Stimulated activated naive CD8-positive, alpha-beta T cell treated with anti-CD3 and anti-CD28 coated beads, Interleukin-15, amount 100 ng/mL, for 72 hours (primary cell): ENCODE results near the gene SUGCT.

Experiments
- ATAC-seq: fragments of 150-1000 bp; cut with Tn5 transposase; 2 replicates; pipeline ENCODE4 v1.10.0; 2021; ENCODE audit warnings: mild to moderate bottlenecking, moderate library complexity
- DNase-seq, 2 donors: peaks; one replicate each; pipeline ENCODE4 v3.0.0; 2021 to 2022
- H3K27ac Mint-ChIP-seq, 2 donors: one replicate each; pipeline ENCODE4 v1.8.0; 2022; ENCODE audit warnings: mild to moderate bottlenecking in 2 of 2, mixed read lengths in 2 of 2, moderate library complexity in 2 of 2
- H3K27me3 Mint-ChIP-seq: one replicate; pipeline ENCODE4 v1.8.0; 2022; ENCODE audit warnings: mixed read lengths
- H3K4me1 Mint-ChIP-seq: one replicate; pipeline ENCODE4 v1.8.0; 2022; ENCODE audit warnings: mild to moderate bottlenecking, mixed read lengths
- H3K4me3 Mint-ChIP-seq, 2 donors: one replicate each; pipeline ENCODE4 v1.8.0; 2022; ENCODE audit warnings: mild to moderate bottlenecking in 2 of 2, mixed read lengths in 2 of 2, moderate library complexity in 1 of 2
- H3K9me3 Mint-ChIP-seq, 2 donors: one replicate each; pipeline ENCODE4 v1.8.0; 2022; ENCODE audit warnings: mixed read lengths in 2 of 2

Gene SUGCT

DNA sequence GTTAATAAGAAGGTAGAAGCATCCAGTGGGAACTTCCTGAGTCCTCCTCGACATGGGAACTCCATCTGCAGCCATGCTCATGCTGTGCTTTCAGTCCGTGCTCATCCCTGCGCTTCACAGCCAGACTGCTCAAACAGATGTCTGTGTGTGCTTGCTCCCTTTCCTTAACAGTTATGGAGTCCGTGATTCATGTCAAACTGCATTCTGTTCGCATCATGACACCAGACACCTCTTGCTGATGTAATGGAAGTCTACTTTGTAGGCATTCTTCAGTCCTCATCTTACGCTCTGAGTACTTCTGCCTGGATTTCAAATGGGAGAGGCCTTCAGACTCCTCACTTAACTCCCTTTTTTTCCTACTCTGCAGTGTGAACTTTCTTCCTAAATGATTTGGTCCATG, 304.9 kb downstream of the SUGCT start:
- no peak overlapping the region for H3K4me3 Mint-ChIP-seq
- DNase-seq (no peak), ATAC-seq (no peak)
- no peaks in the 10 kb centered on the region for H3K27me3 Mint-ChIP-seq
- no peaks in the 10 kb centered on the region for H3K4me1 Mint-ChIP-seq
- peaks cover 6 to 8% of the 10 kb centered on the region in 2 donors for H3K9me3 Mint-ChIP-seq
- H3K27ac Mint-ChIP-seq: no peak overlapping the region

GRCh38 chr7:40447345-40447744, 312.5 kb downstream of the SUGCT start:
- no peaks in the 10 kb centered on the region for H3K9me3 Mint-ChIP-seq
- H3K27ac Mint-ChIP-seq: no peak overlapping the region
- no peaks in the 10 kb centered on the region for H3K27me3 Mint-ChIP-seq
- DNase-seq: no peak
- no peak overlapping the region for H3K4me3 Mint-ChIP-seq
- ATAC-seq: no peak
- H3K4me1 Mint-ChIP-seq: no peaks in the 10 kb centered on the region

DNA sequence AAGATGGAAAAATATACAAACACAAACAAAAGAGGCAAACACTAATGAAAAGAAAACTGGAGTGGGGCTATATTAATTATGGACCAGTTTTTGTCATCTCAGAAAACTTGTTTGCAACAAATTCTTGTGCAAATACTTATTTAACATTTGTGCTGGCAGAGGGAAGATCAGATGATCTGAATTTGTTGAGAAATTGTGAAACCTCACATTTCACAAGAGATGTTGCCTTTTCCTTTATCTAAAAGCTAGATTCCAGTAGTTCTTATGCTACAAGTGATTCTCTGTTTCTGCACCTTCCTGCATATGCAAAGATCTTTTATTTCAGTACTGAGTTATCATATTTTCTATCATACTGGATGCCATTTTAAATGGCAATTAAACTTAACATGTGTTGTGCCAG, 320.7 kb downstream of the SUGCT start:
- Mint-ChIP-seq H3K9me3 (no peaks in the 10 kb centered on the region), H3K4me1 (no peaks in the 10 kb centered on the region), H3K27ac (no peak overlapping the region), H3K27me3 (no peaks in the 10 kb centered on the region), H3K4me3 (no peak overlapping the region)
- no peak for DNase-seq
- no peak for ATAC-seq

DNA sequence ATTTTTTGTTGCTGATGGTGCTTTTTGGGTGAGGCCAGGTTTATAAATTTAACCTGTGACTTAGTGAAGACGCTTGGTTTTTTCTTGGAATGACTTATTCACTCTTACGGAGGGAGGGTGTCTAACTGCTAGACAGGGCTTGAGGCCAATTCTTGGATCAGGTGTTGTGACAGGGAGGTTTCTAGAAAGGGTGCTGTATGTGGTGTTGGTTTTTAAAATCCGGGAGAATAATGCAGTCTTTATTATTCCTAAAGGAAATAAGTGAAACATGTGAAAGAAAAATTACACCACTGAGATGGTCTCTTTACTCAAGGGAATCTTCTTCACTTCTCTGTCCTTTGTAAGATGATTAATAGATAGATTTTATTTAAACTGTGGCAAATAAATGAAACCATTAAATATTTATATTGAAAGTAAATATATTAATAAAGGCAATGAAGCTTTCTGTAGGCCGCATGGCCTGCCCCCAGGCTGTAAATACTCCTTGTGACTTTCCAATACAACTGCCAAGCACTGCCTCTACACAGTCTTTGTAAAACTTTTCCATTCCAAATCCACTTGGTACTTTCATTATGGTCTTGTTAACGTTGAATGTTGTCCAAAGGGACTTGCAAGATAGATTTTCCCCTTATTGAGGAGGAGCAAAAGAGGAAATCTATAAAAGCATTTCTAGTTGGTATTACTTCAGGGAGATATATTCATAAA, 323.1 kb downstream of the SUGCT start:
- ATAC-seq: no peak
- H3K4me3 Mint-ChIP-seq: no peak overlapping the region
- no peaks in the 10 kb centered on the region for H3K9me3 Mint-ChIP-seq

DNA sequence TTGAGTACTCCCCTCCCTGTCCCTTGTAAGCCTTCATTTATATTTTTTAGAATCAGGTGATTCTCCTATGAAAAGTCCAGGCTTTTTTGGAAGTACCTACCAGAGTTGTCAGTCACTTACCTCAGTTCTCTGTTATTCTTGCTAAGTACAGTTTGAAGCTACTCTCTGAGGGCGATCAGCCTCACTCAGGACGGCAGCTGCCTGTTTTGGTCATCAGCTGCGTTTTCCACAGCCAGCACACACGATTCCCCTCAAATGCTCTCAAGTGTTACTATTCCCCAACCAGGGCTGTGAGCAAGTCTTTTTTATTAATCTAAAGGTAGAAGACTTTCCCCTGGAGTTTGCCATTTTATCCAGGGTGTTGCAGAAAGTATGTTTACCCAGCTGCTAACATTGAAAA, 328.6 kb downstream of the SUGCT start:
- Mint-ChIP-seq H3K27ac (no peak overlapping the region), H3K4me3 (no peak overlapping the region), H3K9me3 (no peaks in the 10 kb centered on the region), H3K27me3 (no peaks in the 10 kb centered on the region), H3K4me1 (no peaks in the 10 kb centered on the region)
- ATAC-seq (no peak), DNase-seq (no peak)

More for the DNA sequence above, 323.1 kb downstream of the SUGCT start:
- Mint-ChIP-seq H3K27me3 (no peaks in the 10 kb centered on the region), H3K4me1 (no peaks in the 10 kb centered on the region), H3K27ac (no peak overlapping the region)
- no peak for DNase-seq

DNA sequence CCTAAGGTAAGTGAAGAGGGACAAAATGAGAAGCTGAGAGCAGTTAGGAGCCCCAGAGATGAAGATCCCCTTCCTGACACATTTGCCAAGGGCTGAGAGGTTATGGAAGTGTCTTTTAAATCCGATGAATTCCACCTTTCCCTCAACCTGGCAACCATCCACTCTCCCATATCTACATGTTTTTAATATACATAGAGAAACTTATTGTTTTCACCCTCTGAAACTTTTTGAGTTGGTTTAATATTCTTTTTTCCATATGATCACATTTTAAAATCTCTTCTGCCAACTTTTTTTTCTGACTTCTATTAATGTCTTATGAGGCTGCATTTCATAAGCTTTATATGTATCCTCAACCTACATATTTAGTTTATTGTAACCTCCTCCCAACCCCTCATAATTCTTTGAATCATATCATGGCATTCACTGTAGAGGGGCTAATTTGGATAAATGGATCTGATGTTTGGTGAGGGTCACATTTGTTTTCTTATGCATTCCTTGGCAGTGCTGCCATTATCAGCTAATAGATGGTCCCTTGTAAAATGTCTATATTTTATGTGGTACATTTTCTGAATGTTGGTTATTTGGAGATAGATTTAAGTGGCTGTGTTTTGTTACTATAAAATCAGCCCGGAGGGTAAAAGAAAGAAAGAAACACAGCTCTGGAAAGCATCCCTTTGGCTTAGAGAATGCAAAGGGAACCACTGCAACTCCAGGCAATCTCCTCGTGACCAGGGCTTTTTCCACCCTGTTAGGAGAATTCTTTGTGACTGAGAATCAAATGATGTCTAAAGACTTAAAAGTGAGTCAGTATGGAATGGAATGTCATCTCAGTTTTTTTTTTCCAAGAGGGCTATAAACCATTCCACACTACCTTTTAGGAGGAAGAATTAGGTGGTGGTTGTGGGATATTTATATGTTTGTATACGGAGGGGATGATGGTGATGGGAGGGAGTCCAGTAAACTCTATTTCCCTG, 334.4 kb downstream of the SUGCT start:
- Mint-ChIP-seq H3K4me3 (no peak overlapping the region), H3K4me1 (peaks cover 1% of the 10 kb centered on the region), H3K9me3 (no peaks in the 10 kb centered on the region), H3K27me3 (no peaks in the 10 kb centered on the region), H3K27ac (no peak overlapping the region)
- ATAC-seq (no peak), DNase-seq (no peak)

DNA sequence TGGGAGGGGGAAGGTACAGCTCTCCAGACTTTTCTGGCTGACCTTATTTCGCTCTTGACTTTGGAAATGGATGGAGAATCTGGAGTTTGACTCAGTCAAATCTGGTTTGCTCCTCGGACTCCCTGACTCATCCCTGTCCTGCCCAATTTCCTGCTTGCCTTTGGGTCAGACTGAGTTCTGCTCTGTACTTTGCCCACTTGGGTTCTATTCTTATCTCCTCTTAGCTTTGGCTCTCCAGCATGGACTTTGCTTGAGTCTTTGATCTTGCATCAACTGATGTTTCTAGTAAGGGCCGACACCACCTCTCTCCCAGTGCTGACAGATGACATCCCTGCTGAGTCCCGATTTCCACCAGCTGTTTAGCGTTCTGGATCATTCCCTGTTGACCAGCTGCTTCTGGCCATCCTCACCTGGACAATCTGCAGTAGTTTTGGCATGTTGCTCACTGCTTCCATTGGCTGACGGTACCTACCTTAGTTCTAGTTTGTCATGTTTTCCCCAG, 335.3 kb downstream of the SUGCT start:
- DNase-seq: no peak
- Mint-ChIP-seq H3K27ac (no peak overlapping the region), H3K4me3 (no peak overlapping the region), H3K27me3 (no peaks in the 10 kb centered on the region), H3K4me1 (peaks cover 11% of the 10 kb centered on the region), H3K9me3 (no peaks in the 10 kb centered on the region)
- no peak for ATAC-seq

GRCh38 chr7:40470817-40471216, 336.0 kb downstream of the SUGCT start:
- no peaks in the 10 kb centered on the region for H3K27me3 Mint-ChIP-seq
- H3K4me1 Mint-ChIP-seq: peaks cover 18% of the 10 kb centered on the region
- ATAC-seq: no peak
- no peak overlapping the region for H3K4me3 Mint-ChIP-seq
- DNase-seq: no peak
- no peaks in the 10 kb centered on the region for H3K9me3 Mint-ChIP-seq
- H3K27ac Mint-ChIP-seq: no peak overlapping the region

DNA sequence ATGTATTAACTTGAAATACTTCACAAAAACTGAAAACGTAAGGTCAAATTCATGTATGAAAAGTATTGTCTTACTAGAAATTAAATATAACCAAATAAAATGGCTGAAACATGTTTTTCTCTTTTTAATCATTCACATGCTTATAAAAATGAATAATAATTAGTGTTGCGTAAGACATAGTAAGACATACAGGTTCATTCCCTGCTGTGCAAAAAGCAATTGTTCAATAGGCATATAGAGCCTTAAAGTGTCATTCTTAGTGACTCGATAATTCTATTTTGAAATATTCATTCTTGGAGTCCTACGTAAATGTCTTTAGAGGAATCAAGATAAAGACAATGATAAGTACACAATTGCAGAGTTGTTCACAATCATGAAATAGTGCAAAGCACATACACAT, 337.1 kb downstream of the SUGCT start:
- no peak overlapping the region for H3K4me3 Mint-ChIP-seq
- ATAC-seq: no peak

DNA sequence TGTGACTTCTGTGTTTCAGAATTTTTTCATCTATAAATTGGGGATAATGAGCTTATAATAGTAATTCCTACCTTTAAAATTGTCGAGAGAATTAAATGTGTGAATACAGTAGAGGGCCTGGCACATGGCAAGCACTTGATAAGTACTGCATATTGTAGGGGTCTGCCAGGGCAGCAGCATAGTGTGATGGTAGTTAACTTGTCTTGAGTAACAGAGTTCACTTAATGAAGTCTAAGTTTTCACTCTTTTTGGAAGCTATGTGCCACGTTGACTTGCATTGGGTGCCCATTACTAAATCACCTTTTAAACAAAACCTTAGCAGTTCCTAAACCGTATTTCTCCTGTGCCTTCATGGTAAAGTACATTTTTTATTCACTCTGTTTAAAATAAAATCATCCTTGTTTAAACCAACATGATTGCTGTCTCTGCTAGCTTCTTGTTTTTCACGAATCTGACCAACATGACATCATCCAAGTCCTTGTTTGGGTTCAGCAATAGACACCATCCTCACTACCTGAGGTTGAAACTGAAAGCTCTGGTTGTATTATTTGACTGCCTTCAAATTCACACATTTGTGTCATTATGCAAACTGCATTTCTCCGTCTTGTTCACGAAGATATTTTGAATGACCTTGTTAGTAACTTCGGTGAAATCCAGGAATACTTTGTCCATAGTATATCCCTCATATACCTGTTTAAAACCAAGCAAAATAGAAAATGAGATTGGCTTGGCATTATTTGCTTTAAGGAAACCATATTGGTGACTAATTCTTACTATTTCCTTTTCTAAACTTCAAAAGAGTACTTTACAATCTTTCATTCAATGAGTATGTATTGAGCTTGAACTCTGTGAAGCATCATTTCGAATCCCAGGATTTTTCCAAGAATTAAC, 340.2 kb downstream of the SUGCT start:
- Mint-ChIP-seq H3K27ac (peak overlapping the region; percentile 91 to 94), H3K27me3 (no peaks in the 10 kb centered on the region), H3K4me3 (peak overlapping the region in 1 of 2 donors; percentile 57), H3K9me3 (no peaks in the 10 kb centered on the region), H3K4me1 (peaks cover 21% of the 10 kb centered on the region)
- ATAC-seq (peak; percentile 96), DNase-seq (peak; percentile 17 to 30)

More for the DNA sequence above, 337.1 kb downstream of the SUGCT start:
- peaks cover 21% of the 10 kb centered on the region for H3K4me1 Mint-ChIP-seq
- no peaks in the 10 kb centered on the region for H3K27me3 Mint-ChIP-seq
- no peaks in the 10 kb centered on the region for H3K9me3 Mint-ChIP-seq
- DNase-seq: no peak
- no peak overlapping the region for H3K27ac Mint-ChIP-seq

DNA sequence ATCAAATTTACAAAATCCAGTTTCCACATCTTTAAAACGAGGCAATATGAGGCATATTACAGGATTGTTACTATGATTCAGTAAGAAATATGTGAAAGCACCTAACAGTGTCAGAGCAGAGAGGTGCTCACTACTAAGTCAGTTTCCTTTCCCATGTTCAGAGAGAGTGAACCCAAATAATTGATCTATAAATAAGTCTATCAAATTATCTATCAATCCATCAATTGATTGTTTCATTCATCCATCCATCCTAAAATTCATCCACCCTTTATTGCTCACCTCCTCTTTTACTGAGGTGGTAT, 340.8 kb downstream of the SUGCT start:
- Mint-ChIP-seq H3K27me3 (no peaks in the 10 kb centered on the region), H3K4me3 (no peak overlapping the region), H3K27ac (peak overlapping the region in 1 of 2 donors; percentile 52), H3K4me1 (peaks cover 21% of the 10 kb centered on the region), H3K9me3 (no peaks in the 10 kb centered on the region)
- no peak for DNase-seq
- ATAC-seq: peak; percentile 61

GRCh38 chr7:40477094-40477493, 342.3 kb downstream of the SUGCT start:
- peak overlapping the region in 1 of 2 donors; percentile 76 for H3K27ac Mint-ChIP-seq
- ATAC-seq (no peak), DNase-seq (no peak)
- H3K27me3 Mint-ChIP-seq: no peaks in the 10 kb centered on the region
- no peak overlapping the region for H3K4me3 Mint-ChIP-seq
- H3K4me1 Mint-ChIP-seq: peaks cover 21% of the 10 kb centered on the region
- H3K9me3 Mint-ChIP-seq: no peaks in the 10 kb centered on the region

GRCh38 chr7:40482845-40483244, 348.0 kb downstream of the SUGCT start:
- Mint-ChIP-seq H3K9me3 (no peaks in the 10 kb centered on the region), H3K4me3 (no peak overlapping the region), H3K27ac (no peak overlapping the region), H3K27me3 (no peaks in the 10 kb centered on the region), H3K4me1 (no peaks in the 10 kb centered on the region)
- DNase-seq: no peak
- ATAC-seq: no peak

- Mint-ChIP-seq H3K27ac (no peak overlapping the region), H3K4me1 (no peaks in the 10 kb centered on the region), H3K27me3 (no peaks in the 10 kb centered on the region), H3K9me3 (peaks cover 0 to 3% of the 10 kb centered on the region in 2 donors), H3K4me3 (no peak overlapping the region)
- ATAC-seq (no peak), DNase-seq (no peak)
These were observed 348.8 kb downstream of the SUGCT start for GRCh38 chr7:40483630-40484029.

DNA sequence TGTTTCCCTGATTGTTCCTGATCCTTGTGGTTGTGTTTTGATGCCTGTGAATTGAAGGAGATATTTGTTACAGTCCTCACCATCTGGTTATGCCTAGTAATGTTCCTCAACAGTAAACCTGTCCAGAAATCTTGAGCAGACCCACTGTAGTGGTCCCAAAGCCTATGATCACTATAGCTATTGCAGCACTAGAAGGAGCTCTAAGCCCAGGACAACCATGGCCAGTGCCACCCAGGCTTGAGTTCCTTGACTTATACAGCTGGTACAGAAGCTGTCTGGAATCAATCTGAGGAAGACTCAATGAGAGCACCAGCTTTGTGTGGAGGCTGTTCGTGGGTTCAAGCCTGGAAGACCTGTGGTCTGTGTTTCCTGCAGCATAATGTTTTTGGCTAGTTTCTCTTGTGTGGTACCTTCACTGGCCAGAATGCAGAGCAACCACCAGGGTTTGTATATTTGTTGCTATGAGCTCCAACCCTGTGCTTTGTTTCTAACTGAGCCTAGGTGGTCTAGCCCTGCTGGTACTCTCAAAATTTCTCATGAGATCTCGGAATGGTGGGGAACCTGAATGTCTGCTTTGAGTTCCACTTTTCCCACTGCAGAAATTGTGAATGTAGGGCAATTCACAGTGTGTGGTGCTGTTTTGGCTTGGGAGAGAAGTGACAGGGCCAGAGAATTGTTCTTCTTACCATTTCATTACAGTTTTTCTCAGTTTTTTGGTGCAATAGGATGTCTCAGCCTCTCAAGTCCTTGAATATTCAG, 355.2 kb downstream of the SUGCT start:
- Mint-ChIP-seq H3K4me1 (no peaks in the 10 kb centered on the region), H3K27me3 (no peaks in the 10 kb centered on the region), H3K27ac (peak overlapping the region in 1 of 2 donors; percentile 51), H3K9me3 (peaks cover 3 to 7% of the 10 kb centered on the region in 2 donors), H3K4me3 (no peak overlapping the region)
- DNase-seq (no peak), ATAC-seq (no peak)
